GM23248 (cell line): ENCODE results near the gene ZNF519. TPM values are rescaled to one million over a fixed set of nuclear protein-coding genes. Genes with fewer than 3 reads are reported as not detected.
"Not testable (repeated sequence)": the region's sequence is repeated elsewhere in the genome, so short reads cannot be mapped to it uniquely, and the experiment has no call there.

Experiments
- DNase-seq: peaks from one replicate; pipeline ENCODE4 v3.0.0-alpha.2; 2015
- H2AFZ ChIP-seq: fragments of 200-600 bp; sonication (generic); 2 replicates; pipeline ENCODE4 v1.6.1; 2016; ENCODE audit warnings: antibody characterized with exemption
- H3F3A ChIP-seq: fragments of 200-600 bp; sonication (generic); 2 replicates; pipeline ENCODE4 v1.6.1; 2016; ENCODE audit warnings: mild to moderate bottlenecking, antibody characterized with exemption, mixed run types; ENCODE audit not compliant: insufficient read depth
- H3K27ac ChIP-seq: fragments of 200-600 bp; sonication (generic); 2 replicates; pipeline ENCODE4 v1.5.1; 2016; ENCODE audit warnings: mild to moderate bottlenecking
- H3K27me3 ChIP-seq: fragments of 200-600 bp; sonication (generic); replicated peaks from 2 replicates; pipeline ENCODE4 v1.6.1; 2016; ENCODE audit warnings: mild to moderate bottlenecking; ENCODE audit not compliant: insufficient read depth
- H3K36me3 ChIP-seq: fragments of 200-600 bp; sonication (generic); 2 replicates; pipeline ENCODE4 v1.6.1; 2016; ENCODE audit warnings: low read depth, mild to moderate bottlenecking
- H3K4me1 ChIP-seq: fragments of 200-600 bp; sonication (generic); 2 replicates; pipeline ENCODE4 v1.6.1; 2016; ENCODE audit warnings: mild to moderate bottlenecking; ENCODE audit not compliant: insufficient read depth
- H3K4me2 ChIP-seq: fragments of 200-600 bp; sonication (generic); one replicate; pipeline ENCODE4 v1.6.1; 2016; ENCODE audit warnings: mild to moderate bottlenecking; ENCODE audit not compliant: unreplicated experiment
- H3K4me3 ChIP-seq: fragments of 200-600 bp; sonication (generic); 2 replicates; pipeline ENCODE4 v1.5.1; 2016; ENCODE audit warnings: mild to moderate bottlenecking
- H3K79me2 ChIP-seq: fragments of 200-600 bp; sonication (generic); 2 replicates; pipeline ENCODE4 v1.6.1; 2016; ENCODE audit warnings: mild to moderate bottlenecking; ENCODE audit not compliant: insufficient read depth
- H3K9ac ChIP-seq: fragments of 200-600 bp; sonication (generic); 2 replicates; pipeline ENCODE4 v1.6.1; 2016; ENCODE audit warnings: mild to moderate bottlenecking
- H3K9me2 ChIP-seq: fragments of 200-600 bp; sonication (generic); 2 replicates; pipeline ENCODE4 v1.6.1; 2016; ENCODE audit warnings: mixed run types, mild to moderate bottlenecking, moderate library complexity; ENCODE audit not compliant: insufficient read depth
- H3K9me3 ChIP-seq: fragments of 200-600 bp; sonication (generic); one replicate; pipeline ENCODE4 v1.6.1; 2017; ENCODE audit warnings: low read depth
- H4K20me1 ChIP-seq: fragments of 200-600 bp; sonication (generic); 2 replicates; pipeline ENCODE4 v1.6.0; 2016; ENCODE audit not compliant: insufficient read depth
- EZH2 ChIP-seq: fragments of 200-600 bp; sonication (generic); IDR thresholded peaks from 2 replicates; pipeline ENCODE4 v1.6.1; 2018; ENCODE audit warnings: antibody characterized with exemption, mild to moderate bottlenecking; ENCODE audit not compliant: insufficient read depth, poor library complexity, severe bottlenecking
- EZH2phosphoT487 ChIP-seq: fragments of 200-600 bp; sonication (generic); IDR thresholded peaks from 2 replicates; pipeline ENCODE4 v1.6.1; 2018; ENCODE audit warnings: antibody characterized with exemption, moderate library complexity, mild to moderate bottlenecking, low read depth; ENCODE audit not compliant: insufficient read depth
- WGBS, 2 experiments: methylation state at CpG; one replicate each; pipeline ENCODE4 v1.1.6; 2015 to 2017; ENCODE audit warnings: low lambda C conversion rate in 2 of 2, low coverage in 1 of 2; ENCODE audit errors: missing lambda C conversion rate in 2 of 2; 5-methylcytosine and 5-hydroxymethylcytosine counted together
- in situ Hi-C: fragments of 300-500 bp; cut with MboI; formaldehyde crosslinking; loops from 2 replicates; pipeline ENCODE4 v1.15.0; 2020
- polyA plus RNA-seq: library from polyadenylated mRNA; unstranded; fragments of >200 nt; fragmentation: Nextera tagmentation; extraction: Ambion mirVana; gene quantifications from 2 replicates; pipeline ENCODE4 v1.2.1, GENCODE V29; 2016
- total RNA-seq: library from RNA; depleted of rRNA; stranded (reverse); fragments of >200 nt; shearing (Covaris generic); gene quantifications from 2 replicates; pipeline ENCODE4 v1.2.3, GENCODE V29; 2014

ZNF519 gene
- total and polyA plus RNA-seq, 2 experiments from 2014 or later: 1.1 to 2.1 TPM

- in situ Hi-C loops: not testable (repeated sequence)
These were observed 13.5 kb upstream of the ZNF519 start for GRCh38 chr18:14145581-14146338.

GRCh38 chr18:14145021-14145420 is 12.8 kb upstream of the ZNF519 start:
- H3K4me1 ChIP-seq, H3K27ac ChIP-seq, in situ Hi-C loops, H3K36me3 ChIP-seq, H3K4me3 ChIP-seq, H3K79me2 ChIP-seq, H3F3A ChIP-seq, H3K9ac ChIP-seq, H3K4me2 ChIP-seq, H3K9me3 ChIP-seq, H3K9me2 ChIP-seq, H2AFZ ChIP-seq, DNase-seq, H4K20me1 ChIP-seq, H3K27me3 ChIP-seq: not testable (repeated sequence)
- 53 to 62% methylated on average over 5 of the region's 6 CpGs for WGBS, 2 experiments

More at GRCh38 chr18:14145581-14146338, 13.5 kb upstream of the ZNF519 start:
- H3K27me3 ChIP-seq, H3K9me2 ChIP-seq, DNase-seq, H3K4me2 ChIP-seq, H3K27ac ChIP-seq, H3K4me1 ChIP-seq, H3F3A ChIP-seq, H3K4me3 ChIP-seq, H3K79me2 ChIP-seq, H4K20me1 ChIP-seq, H3K9ac ChIP-seq, H2AFZ ChIP-seq, H3K36me3 ChIP-seq, H3K9me3 ChIP-seq: not testable (repeated sequence)
- 66 to 69% methylated on average over 18 to 19 of the region's 19 CpGs for WGBS, 2 experiments

GRCh38 chr18:14144628-14144895 is 12.3 kb upstream of the ZNF519 start:
- H3K4me2 ChIP-seq: no peak overlapping the region
- no peaks in the 10 kb centered on the region for H3K36me3 ChIP-seq
- no peaks in the 10 kb centered on the region for H3K27me3 ChIP-seq
- DNase-seq: no peak
- in situ Hi-C loops: no loop called here
- no peaks in the 10 kb centered on the region for H3F3A ChIP-seq
- H3K79me2 ChIP-seq: no peaks in the 10 kb centered on the region
- H4K20me1 ChIP-seq: no peaks in the 10 kb centered on the region
- WGBS, 2 experiments: 49 to 61% methylated on average over 6 of the region's 6 CpGs
- no peaks in the 10 kb centered on the region for H3K9me3 ChIP-seq
- no peaks in the 10 kb centered on the region for H3K9me2 ChIP-seq
- no peaks in the 10 kb centered on the region for H3K4me1 ChIP-seq
- H3K4me3 ChIP-seq: no peak overlapping the region
- TF ChIP-seq EZH2 (no peak), EZH2phosphoT487 (no peak)
- no peak overlapping the region for H3K27ac ChIP-seq
- H3K9ac ChIP-seq: no peak overlapping the region
- no peak overlapping the region for H2AFZ ChIP-seq

- H3K27me3 ChIP-seq, H4K20me1 ChIP-seq, H3K79me2 ChIP-seq, H3K9me2 ChIP-seq, H3K36me3 ChIP-seq, H3K4me2 ChIP-seq, H3K4me3 ChIP-seq, H2AFZ ChIP-seq, H3F3A ChIP-seq, H3K27ac ChIP-seq, H3K4me1 ChIP-seq, DNase-seq, in situ Hi-C loops, H3K9me3 ChIP-seq, H3K9ac ChIP-seq: not testable (repeated sequence)
- 57 to 63% methylated on average over 14 to 15 of the region's 16 CpGs for WGBS, 2 experiments
These were observed 11.8 kb upstream of the ZNF519 start for GRCh38 chr18:14143871-14144627.

GRCh38 chr18:14143396-14143795 is 11.2 kb upstream of the ZNF519 start:
- H2AFZ ChIP-seq, H3K36me3 ChIP-seq, in situ Hi-C loops, H4K20me1 ChIP-seq, DNase-seq, H3K79me2 ChIP-seq, H3K9me3 ChIP-seq, H3K27me3 ChIP-seq, H3K9ac ChIP-seq, H3K27ac ChIP-seq, H3K4me2 ChIP-seq, H3K9me2 ChIP-seq, H3K4me1 ChIP-seq, H3F3A ChIP-seq, H3K4me3 ChIP-seq: not testable (repeated sequence)
- WGBS, 2 experiments: 40 to 67% methylated on average over 14 to 15 of the region's 17 CpGs

- H4K20me1 ChIP-seq, H3K27ac ChIP-seq, DNase-seq, H3K9ac ChIP-seq, H3K4me2 ChIP-seq, H3K79me2 ChIP-seq, in situ Hi-C loops, H3F3A ChIP-seq, H3K36me3 ChIP-seq, H3K4me1 ChIP-seq, H2AFZ ChIP-seq, H3K9me3 ChIP-seq, H3K9me2 ChIP-seq, H3K4me3 ChIP-seq, H3K27me3 ChIP-seq: not testable (repeated sequence)
- WGBS, 2 experiments: 72 to 91% methylated on average over 5 to 8 of the region's 9 CpGs
These were observed 9.9 kb upstream of the ZNF519 start for GRCh38 chr18:14142177-14142576.

GRCh38 chr18:14139583-14139982 is 7.3 kb upstream of the ZNF519 start:
- H3K36me3 ChIP-seq, H3F3A ChIP-seq, H4K20me1 ChIP-seq, H3K4me2 ChIP-seq, H3K9me3 ChIP-seq, H3K79me2 ChIP-seq, DNase-seq, H2AFZ ChIP-seq, H3K27ac ChIP-seq, H3K4me3 ChIP-seq, in situ Hi-C loops, H3K9ac ChIP-seq, H3K9me2 ChIP-seq, H3K27me3 ChIP-seq, H3K4me1 ChIP-seq: not testable (repeated sequence)
- WGBS, 2 experiments: 51 to 59% methylated on average over 2 of the region's 2 CpGs
